ENCODE data around the gene STAT5A. TPM values are rescaled to one million over a fixed set of nuclear protein-coding genes. Genes with fewer than 3 reads are reported as not detected.

STAT5A gene
- total RNA-seq, 2 experiments from 2014 or later = 125 to 131 TPM

Other genes starting within 250 kb of the STAT5A start
- gene C17orf113, start 237.9 kb upstream of the STAT5A start, total RNA-seq = under 1 TPM; 0.53 to 0.91 TPM
- under 1 TPM; 0.40 to 0.58 TPM for gene ZNF385C, start 190.0 kb upstream of the STAT5A start, total RNA-seq
- gene DHX58, start 175.8 kb upstream of the STAT5A start, total RNA-seq = 10 to 100 TPM; 68.7 to 77.6 TPM
- gene KAT2A, start 167.1 kb upstream of the STAT5A start, total RNA-seq = 10 to 100 TPM; 45.1 to 46.9 TPM
- under 1 TPM; 0.31 to 0.36 TPM for gene HSPB9, start 165.7 kb upstream of the STAT5A start, total RNA-seq
- gene RAB5C, start 133.5 kb upstream of the STAT5A start, total RNA-seq = 10 to 100 TPM; 86.7 to 90.5 TPM
- under 1 TPM in 1 of 2 experiments, not detected in 1; 0.09 TPM for gene KCNH4, start 107.4 kb upstream of the STAT5A start, total RNA-seq
- gene HCRT, start 103.0 kb upstream of the STAT5A start, total RNA-seq = not detected
- 10 to 100 TPM; 22.0 to 23.1 TPM for gene GHDC, start 94.0 kb upstream of the STAT5A start, total RNA-seq
- 100 to 1,000 TPM; 131 to 134 TPM for gene STAT5B, start 12.1 kb upstream of the STAT5A start, total RNA-seq
- 100 to 1,000 TPM; 128 to 131 TPM for gene STAT3, start 99.9 kb downstream of the STAT5A start, total RNA-seq
- gene CAVIN1, start 134.8 kb downstream of the STAT5A start, total RNA-seq = 1 to 10 TPM; 5.1 to 5.3 TPM
- gene ATP6V0A1, start 170.4 kb downstream of the STAT5A start, total RNA-seq = 1 to 10 TPM; 8.1 TPM
- 10 to 100 TPM; 22.9 to 23.9 TPM for gene NAGLU, start 247.7 kb downstream of the STAT5A start, total RNA-seq

Measured in activated naive CD8-positive, alpha-beta T cell treated with anti-CD3 and anti-CD28 coated beads, Interleukin-2, amount 10 ng/mL, durations not matched to agents 7 days and 5 days (primary cell).